ENCODE data around the gene KLHDC8B. TPM values are rescaled to one million over a fixed set of nuclear protein-coding genes. Genes with fewer than 3 reads are reported as not detected.

KLHDC8B gene
- total RNA-seq, 5 donors from 2014 or later (not counting 1 experiment from before 2014, with no cell fraction given) = 2.0 to 7.3 (median 4.7) TPM

DNA sequence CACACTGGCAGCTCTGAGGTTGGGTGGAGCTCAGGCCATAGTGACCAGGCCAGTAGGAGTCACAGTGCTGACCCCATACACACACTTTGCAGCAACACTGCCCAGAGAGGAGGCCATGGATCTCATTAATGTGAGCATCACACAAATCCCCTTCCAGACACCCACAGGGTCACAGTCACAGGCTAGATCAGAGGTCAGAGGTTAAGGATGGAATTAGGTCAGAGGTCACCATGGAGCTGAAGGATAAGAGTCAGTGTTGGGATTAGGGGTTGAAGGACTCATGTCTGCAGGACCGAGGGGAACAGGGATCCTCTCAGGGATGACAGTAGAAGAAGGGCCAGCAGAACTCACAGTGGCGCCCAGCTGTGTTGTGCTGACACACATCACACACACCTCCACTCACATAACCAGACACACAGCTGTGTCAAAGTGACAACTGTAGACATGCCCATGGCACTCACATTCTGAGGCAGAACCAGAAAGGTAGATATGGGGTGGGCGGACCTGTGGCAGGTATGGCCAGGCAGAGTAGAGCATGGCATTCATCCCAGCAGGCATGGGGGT, 18.0 kb upstream of the KLHDC8B start:
- Histone ChIP-seq H3K4me1 (ENCODE audit: control insufficient read depth in 1 of 2, extremely low read depth in 1 of 2, insufficient read depth in 2 of 2, low read length in 2 of 2) (no peaks in the 10 kb centered on the region), H3K27me3 (replicated peaks in 1 of 2; ENCODE audit: control insufficient read depth in 2 of 2, extremely low read depth in 1 of 2, insufficient read depth in 2 of 2, low read length in 1 of 2) (no peaks in the 10 kb centered on the region), H3K9me3 (no peaks in the 10 kb centered on the region), H3K36me3 (ENCODE audit: control insufficient read depth in 2 of 2, extremely low read depth in 1 of 2, insufficient read depth in 1 of 2, low read length in 1 of 2) (no peaks in the 10 kb centered on the region), H3K4me3 (ENCODE audit: control insufficient read depth in 1 of 2, extremely low read depth in 1 of 2, low read length in 1 of 2) (no peak overlapping the region), H3K27ac (ENCODE audit: low read length) (no peak overlapping the region)
- ATAC-seq (replicated peaks in 1 of 4) (no peak), DNase-seq (no peak)
- no peaks in the 10 kb centered on the region for H3K27me3 Mint-ChIP-seq
- H3K4me3 Mint-ChIP-seq = no peak overlapping the region
- H3K9me3 Mint-ChIP-seq = no peaks in the 10 kb centered on the region
- H3K36me3 Mint-ChIP-seq = no peaks in the 10 kb centered on the region
- ChIA-PET POLR2A (no interaction called here), CTCF (no interaction called here)
- no CpG with 5 or more reads among the region's 3 CpGs for WGBS (ENCODE audit: insufficient coverage)
- H3K4me1 Mint-ChIP-seq = peaks cover 0 to 6% (median 0%) of the 10 kb centered on the region in 3 donors
- no peak overlapping the region for H3K27ac Mint-ChIP-seq

DNA sequence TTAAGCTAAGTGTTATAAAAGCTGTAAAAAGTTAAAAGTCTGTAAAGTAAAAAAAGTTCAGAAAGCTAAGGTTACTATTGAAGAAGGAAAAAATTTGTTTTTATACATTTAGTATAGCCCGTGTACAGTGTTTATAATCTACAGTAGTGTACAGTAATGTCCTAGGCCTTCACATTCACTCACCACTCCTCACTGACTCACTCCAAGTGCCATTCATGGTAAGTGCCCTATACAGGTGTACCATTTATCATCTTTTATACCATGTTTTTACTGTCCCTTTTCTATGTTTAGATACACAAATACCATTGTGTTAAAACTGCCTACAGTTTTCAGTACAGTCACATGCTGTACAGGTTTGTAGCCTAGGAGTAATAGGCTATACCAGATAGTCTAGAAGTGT, 14.1 kb upstream of the KLHDC8B start:
- WGBS (ENCODE audit: insufficient coverage) = no CpG with 5 or more reads among the region's 1 CpG
- no peaks in the 10 kb centered on the region for H3K9me3 Mint-ChIP-seq
- DNase-seq (no peak), ATAC-seq (replicated peaks in 1 of 4) (no peak)
- ChIA-PET POLR2A (no interaction called here), CTCF (interaction anchor here (1.0 to 2.8 kb wide), 6 partner anchors 12 to 169 kb away, joined by 3 to 10 read pairs (median 6); partner anchors contain the start of genes QRICH1 (in 1 of the 2) and WDR6 (in 1 of the 2))
- no peaks in the 10 kb centered on the region for H3K36me3 Mint-ChIP-seq
- H3K4me1 Mint-ChIP-seq = peaks cover 0 to 8% (median 6%) of the 10 kb centered on the region in 3 donors
- Histone ChIP-seq H3K27me3 (replicated peaks in 1 of 2; ENCODE audit: control insufficient read depth in 2 of 2, extremely low read depth in 1 of 2, insufficient read depth in 2 of 2, low read length in 1 of 2) (no peaks in the 10 kb centered on the region), H3K9me3 (no peaks in the 10 kb centered on the region), H3K4me3 (ENCODE audit: control insufficient read depth in 1 of 2, extremely low read depth in 1 of 2, low read length in 1 of 2) (no peak overlapping the region), H3K4me1 (ENCODE audit: control insufficient read depth in 1 of 2, extremely low read depth in 1 of 2, insufficient read depth in 2 of 2, low read length in 2 of 2) (peaks cover 0 to 6% of the 10 kb centered on the region in 2 experiments), H3K36me3 (ENCODE audit: control insufficient read depth in 2 of 2, extremely low read depth in 1 of 2, insufficient read depth in 1 of 2, low read length in 1 of 2) (peaks cover 0 to 11% of the 10 kb centered on the region in 2 donors), H3K27ac (ENCODE audit: low read length) (no peak overlapping the region)
- no peak overlapping the region for H3K4me3 Mint-ChIP-seq
- H3K27me3 Mint-ChIP-seq = no peaks in the 10 kb centered on the region
- no peak overlapping the region for H3K27ac Mint-ChIP-seq

- Histone ChIP-seq H3K9me3 (no peaks in the 10 kb centered on the region), H3K27me3 (replicated peaks in 1 of 2; ENCODE audit: control insufficient read depth in 2 of 2, extremely low read depth in 1 of 2, insufficient read depth in 2 of 2, low read length in 1 of 2) (no peaks in the 10 kb centered on the region), H3K27ac (ENCODE audit: low read length) (no peak overlapping the region), H3K36me3 (ENCODE audit: control insufficient read depth in 2 of 2, extremely low read depth in 1 of 2, insufficient read depth in 1 of 2, low read length in 1 of 2) (peaks cover 5 to 19% of the 10 kb centered on the region in 2 donors), H3K4me1 (ENCODE audit: control insufficient read depth in 1 of 2, extremely low read depth in 1 of 2, insufficient read depth in 2 of 2, low read length in 2 of 2) (peaks cover 0 to 13% of the 10 kb centered on the region in 2 experiments), H3K4me3 (ENCODE audit: control insufficient read depth in 1 of 2, extremely low read depth in 1 of 2, low read length in 1 of 2) (no peak overlapping the region)
- DNase-seq (peak; percentile 36 to 78 (median 59)), ATAC-seq (replicated peaks in 1 of 4) (peak; percentile 85 to 91 (median 87))
- Mint-ChIP-seq H3K9me3 (no peaks in the 10 kb centered on the region), H3K27ac (peak overlapping the region in 1 of 2 donors; percentile 28), H3K4me1 (peaks cover 0 to 11% (median 10%) of the 10 kb centered on the region in 3 donors), H3K4me3 (no peak overlapping the region), H3K27me3 (no peaks in the 10 kb centered on the region), H3K36me3 (no peaks in the 10 kb centered on the region)
- ChIA-PET CTCF (interaction anchor here (0.6 to 2.8 kb wide), 5 partner anchors 12 to 170 kb away, joined by 3 to 9 read pairs (median 3); partner anchors contain the start of genes QRICH1 (in 1 of the 2) and WDR6 (in 1 of the 2)), POLR2A (no interaction called here)
- WGBS (ENCODE audit: insufficient coverage) = 48% methylated on average over 3 of the region's 5 CpGs
Measured at GRCh38 chr3:49158103-49158709, 13.2 kb upstream of the KLHDC8B start.

- Mint-ChIP-seq H3K9me3 (no peaks in the 10 kb centered on the region), H3K27ac (peak overlapping the region; percentile 19 to 22), H3K4me3 (no peak overlapping the region), H3K27me3 (no peaks in the 10 kb centered on the region), H3K36me3 (peaks cover 4% of the 10 kb centered on the region), H3K4me1 (peaks cover 5 to 15% (median 13%) of the 10 kb centered on the region in 3 donors)
- no peaks in the 10 kb centered on the region for H3K9me3 ChIP-seq
- H3K36me3 ChIP-seq (ENCODE audit: control insufficient read depth in 2 of 2, extremely low read depth in 1 of 2, insufficient read depth in 1 of 2, low read length in 1 of 2) = peaks cover 11 to 25% of the 10 kb centered on the region in 2 donors
- ChIA-PET POLR2A (interaction anchor here in 1 of 2 donors (0.7 kb wide), 1 partner anchor 115 kb away, joined by 3 read pairs; no protein-coding TSS in a partner anchor), CTCF (interaction anchor here in 1 of 2 donors (0.7 to 2.8 kb wide), 2 partner anchors 65 to 347 kb away, joined by 3 to 9 read pairs; partner anchors contain the start of gene QRICH1)
- H3K4me3 ChIP-seq (ENCODE audit: control insufficient read depth in 1 of 2, extremely low read depth in 1 of 2, low read length in 1 of 2) = no peak overlapping the region
- ATAC-seq (replicated peaks in 1 of 4) = no peak
- peaks cover 0 to 13% of the 10 kb centered on the region in 2 experiments for H3K4me1 ChIP-seq (ENCODE audit: control insufficient read depth in 1 of 2, extremely low read depth in 1 of 2, insufficient read depth in 2 of 2, low read length in 2 of 2)
- DNase-seq = no peak
- 90% methylated on average over 2 of the region's 2 CpGs for WGBS (ENCODE audit: insufficient coverage)
- no peaks in the 10 kb centered on the region for H3K27me3 ChIP-seq (replicated peaks in 1 of 2; ENCODE audit: control insufficient read depth in 2 of 2, extremely low read depth in 1 of 2, insufficient read depth in 2 of 2, low read length in 1 of 2)
- H3K27ac ChIP-seq (ENCODE audit: low read length) = no peak overlapping the region
Measured at GRCh38 chr3:49158792-49159191, 12.6 kb upstream of the KLHDC8B start.

DNA sequence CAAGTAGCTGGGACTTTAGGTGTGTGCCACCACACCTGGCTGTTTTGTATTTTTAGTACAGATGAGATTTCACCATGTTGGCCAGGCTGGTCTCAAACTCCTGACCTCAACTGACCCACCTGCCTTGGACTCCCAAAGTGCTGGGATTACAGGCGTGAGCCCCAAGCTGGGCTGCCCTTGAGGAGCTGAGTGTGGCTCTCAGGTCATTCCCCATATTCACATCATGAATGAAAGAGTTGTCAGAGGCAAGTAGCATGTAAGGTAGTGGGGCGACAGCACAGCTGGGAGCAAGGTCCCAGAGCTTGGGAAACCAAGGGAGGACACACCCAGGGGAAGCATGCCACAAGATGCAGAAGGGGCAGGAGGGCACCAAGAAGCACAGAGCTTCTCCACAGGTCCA, 10.2 kb upstream of the KLHDC8B start:
- no peaks in the 10 kb centered on the region for H3K9me3 ChIP-seq
- no peaks in the 10 kb centered on the region for H3K27me3 ChIP-seq (replicated peaks in 1 of 2; ENCODE audit: control insufficient read depth in 2 of 2, extremely low read depth in 1 of 2, insufficient read depth in 2 of 2, low read length in 1 of 2)
- no peak overlapping the region for H3K4me3 ChIP-seq (ENCODE audit: control insufficient read depth in 1 of 2, extremely low read depth in 1 of 2, low read length in 1 of 2)
- POLR2A ChIA-PET = no interaction called here
- ATAC-seq (replicated peaks in 1 of 4) = no peak
- no peak overlapping the region for H3K27ac ChIP-seq (ENCODE audit: low read length)
- CTCF ChIA-PET = interaction anchor here in 1 of 2 donors (0.7 kb wide), 1 partner anchor 1990 kb away, joined by 10 read pairs; no protein-coding TSS in a partner anchor
- no peak overlapping the region for H3K27ac Mint-ChIP-seq
- H3K27me3 Mint-ChIP-seq = no peaks in the 10 kb centered on the region
- H3K4me1 Mint-ChIP-seq = peaks cover 25 to 35% (median 32%) of the 10 kb centered on the region in 3 donors
- H3K36me3 Mint-ChIP-seq = peaks cover 10% of the 10 kb centered on the region
- peaks cover 5 to 26% of the 10 kb centered on the region in 2 experiments for H3K4me1 ChIP-seq (ENCODE audit: control insufficient read depth in 1 of 2, extremely low read depth in 1 of 2, insufficient read depth in 2 of 2, low read length in 2 of 2)
- peaks cover 11 to 33% of the 10 kb centered on the region in 2 donors for H3K36me3 ChIP-seq (ENCODE audit: control insufficient read depth in 2 of 2, extremely low read depth in 1 of 2, insufficient read depth in 1 of 2, low read length in 1 of 2)
- no peak overlapping the region for H3K4me3 Mint-ChIP-seq
- 100% methylated on average over 1 of the region's 2 CpGs for WGBS (ENCODE audit: insufficient coverage)
- peak in 1 of 35 experiments; percentile 1 for DNase-seq
- H3K9me3 Mint-ChIP-seq = no peaks in the 10 kb centered on the region

- DNase-seq (peak in 1 of 35 experiments; percentile 0), ATAC-seq (replicated peaks in 1 of 4) (no peak)
- peaks cover 9 to 34% of the 10 kb centered on the region in 2 experiments for H3K4me1 ChIP-seq (ENCODE audit: control insufficient read depth in 1 of 2, extremely low read depth in 1 of 2, insufficient read depth in 2 of 2, low read length in 2 of 2)
- no peak overlapping the region for H3K27ac ChIP-seq (ENCODE audit: low read length)
- Mint-ChIP-seq H3K36me3 (peaks cover 10% of the 10 kb centered on the region), H3K9me3 (no peaks in the 10 kb centered on the region), H3K27me3 (no peaks in the 10 kb centered on the region), H3K4me1 (peaks cover 25 to 43% (median 38%) of the 10 kb centered on the region in 3 donors), H3K27ac (no peak overlapping the region), H3K4me3 (no peak overlapping the region)
- H3K27me3 ChIP-seq (replicated peaks in 1 of 2; ENCODE audit: control insufficient read depth in 2 of 2, extremely low read depth in 1 of 2, insufficient read depth in 2 of 2, low read length in 1 of 2) = no peaks in the 10 kb centered on the region
- WGBS (ENCODE audit: insufficient coverage) = 83% methylated on average over 2 of the region's 3 CpGs
- no peaks in the 10 kb centered on the region for H3K9me3 ChIP-seq
- POLR2A ChIA-PET = no interaction called here
- H3K36me3 ChIP-seq (ENCODE audit: control insufficient read depth in 2 of 2, extremely low read depth in 1 of 2, insufficient read depth in 1 of 2, low read length in 1 of 2) = peaks cover 11 to 33% of the 10 kb centered on the region in 2 donors
- CTCF ChIA-PET = no interaction called here
- H3K4me3 ChIP-seq (ENCODE audit: control insufficient read depth in 1 of 2, extremely low read depth in 1 of 2, low read length in 1 of 2) = no peak overlapping the region
Measured at GRCh38 chr3:49161808-49162530, 9.4 kb upstream of the KLHDC8B start.

Measured in T-cell (primary cell).